HepG2 (cell line): ENCODE results near the gene DNAL4. TPM values are rescaled to one million over a fixed set of nuclear protein-coding genes. Genes with fewer than 3 reads are reported as not detected.

ENCODE experiments used
- BORCS8-MEF2B ChIP-seq: sonication (generic); formaldehyde crosslinking; IDR thresholded peaks from 2 replicates; pipeline ENCODE4 v1.8.0; 2022; ENCODE audit warnings: mild to moderate bottlenecking, missing genetic modification reagents
- ELF1 ChIP-seq: sonication (generic); formaldehyde crosslinking; IDR thresholded peaks from 2 replicates; pipeline ENCODE4 v1.4.0; 2020; ENCODE audit warnings: missing genetic modification reagents
- GTF2F1 ChIP-seq: fragments of 150-350 bp; IDR thresholded peaks from 2 replicates; pipeline ENCODE4 v1.6.1; 2014; ENCODE audit warnings: low read length
- IKZF4 ChIP-seq: sonication (generic); formaldehyde crosslinking; IDR thresholded peaks from 2 replicates; pipeline ENCODE4 v1.5.1; 2020; ENCODE audit warnings: borderline replicate concordance, mild to moderate bottlenecking, low read depth, missing genetic modification reagents; ENCODE audit errors: not compliant biosample characterization
- PAX8 ChIP-seq: sonication (generic); formaldehyde crosslinking; IDR thresholded peaks from 2 replicates; pipeline ENCODE4 v1.8.0; 2022; ENCODE audit warnings: mild to moderate bottlenecking, missing genetic modification reagents, borderline replicate concordance
- POGK ChIP-seq: sonication (generic); formaldehyde crosslinking; conservative IDR thresholded peaks from 2 replicates; pipeline ENCODE4 v1.8.0; 2022; ENCODE audit warnings: mild to moderate bottlenecking, moderate library complexity, missing genetic modification reagents
- TAF15 ChIP-seq: fragments of 200-400 bp; formaldehyde crosslinking; IDR thresholded peaks from one replicate; pipeline ENCODE4 v1.6.1; 2018; ENCODE audit warnings: mild to moderate bottlenecking, low read depth, low read length; ENCODE audit not compliant: poor library complexity, severe bottlenecking
- TFE3 ChIP-seq: IDR thresholded peaks from 2 replicates; pipeline ENCODE4 v1.6.1; 2016
- ZBTB7A ChIP-seq: sonication (generic); formaldehyde crosslinking; IDR thresholded peaks from 2 replicates; pipeline ENCODE4 v1.8.0; 2022; ENCODE audit warnings: mild to moderate bottlenecking, missing genetic modification reagents
- ZHX1 ChIP-seq: sonication (generic); formaldehyde crosslinking; IDR thresholded peaks from 2 replicates; pipeline ENCODE4 v1.8.1; 2022; ENCODE audit warnings: low read depth, mild to moderate bottlenecking, missing genetic modification reagents
- ZKSCAN8 ChIP-seq: IDR thresholded peaks from 2 replicates; pipeline ENCODE4 v1.6.1; 2016; ENCODE audit warnings: borderline replicate concordance, missing genetic modification reagents, missing compliant biosample characterization
- ZNF335 ChIP-seq: sonication (generic); formaldehyde crosslinking; IDR thresholded peaks from 2 replicates; pipeline ENCODE4 v1.4.0; 2020; ENCODE audit warnings: missing genetic modification reagents
- ZNF468 ChIP-seq: sonication (generic); formaldehyde crosslinking; IDR thresholded peaks from 2 replicates; pipeline ENCODE4 v1.8.0; 2022; ENCODE audit warnings: mild to moderate bottlenecking, moderate library complexity, missing genetic modification reagents
- ZNF609 ChIP-seq: sonication (generic); formaldehyde crosslinking; IDR thresholded peaks from 2 replicates; pipeline ENCODE4 v1.4.0; 2020; ENCODE audit warnings: mild to moderate bottlenecking, missing genetic modification reagents, borderline replicate concordance
- ZNF883 ChIP-seq: sonication (generic); formaldehyde crosslinking; IDR thresholded peaks from 2 replicates; pipeline ENCODE4 v1.5.1; 2020; ENCODE audit warnings: mild to moderate bottlenecking, missing genetic modification reagents; ENCODE audit errors: not compliant biosample characterization
- polyA plus RNA-seq, 8 experiments: library from polyadenylated mRNA; depleted of rRNA in 3 of 8; stranded (reverse) in 7 of 8; unstranded in 1 of 8; fragments of >200 nt; fragmentation: Illumina TruSeq in 4 of 8; extraction: Trizol in 4 of 8; gene quantifications; 2 replicates each; pipeline versions ENCODE4 v1.2.1 to v1.2.3, GENCODE V29; 2011 to 2016; ENCODE audit warnings: low read depth in 4 of 8, missing spikeins in 1 of 8, mixed read lengths in 1 of 8; ENCODE audit not compliant: insufficient read depth in 1 of 8
- total RNA-seq, 5 experiments: library from RNA; depleted of rRNA; stranded (reverse); fragments of >200 nt; fragmentation: Illumina TruSeq; extraction: Trizol; gene quantifications; 2 replicates each; pipeline ENCODE4 v1.2.3, GENCODE V29; 2016; ENCODE audit warnings: low read depth in 1 of 5
- TF ChIP-seq, protein P1 (sequence below): sonication (generic); formaldehyde crosslinking; IDR thresholded peaks from 2 replicates; pipeline ENCODE4 v1.4.0; 2020; ENCODE audit warnings: missing genetic modification reagents, borderline replicate concordance

Gene DNAL4
- total and polyA plus RNA-seq, 2 of the 13 experiments (the other 11 are each of a cell fraction or from before 2014, with no cell fraction given), result 8.0 to 10.7 TPM

- TF ChIP-seq ZNF609 (CRISPR knock-in tag) (no peak), ZKSCAN8 (0 out of 2 replicates have a peak, but pooled peaks have one; percentile 29), GTF2F1 (no peak), ZHX1 (CRISPR knock-in tag) (no peak), POGK (CRISPR knock-in tag) (no peak), ZNF335 (no peak), BORCS8-MEF2B (CRISPR knock-in tag) (no peak), TAF15 (no peak), ELF1 (no peak), ZBTB7A (CRISPR knock-in tag) (0 out of 2 replicates have a peak, but pooled peaks have one; percentile 15), IKZF4 (CRISPR knock-in tag) (no peak), ZNF883 (CRISPR knock-in tag) (no peak), TFE3 (CRISPR knock-in tag) (0 out of 2 replicates have a peak, but pooled peaks have one; percentile 33), ZNF468 (no peak), PAX8 (no peak)
- TF ChIP-seq, protein P1, sequence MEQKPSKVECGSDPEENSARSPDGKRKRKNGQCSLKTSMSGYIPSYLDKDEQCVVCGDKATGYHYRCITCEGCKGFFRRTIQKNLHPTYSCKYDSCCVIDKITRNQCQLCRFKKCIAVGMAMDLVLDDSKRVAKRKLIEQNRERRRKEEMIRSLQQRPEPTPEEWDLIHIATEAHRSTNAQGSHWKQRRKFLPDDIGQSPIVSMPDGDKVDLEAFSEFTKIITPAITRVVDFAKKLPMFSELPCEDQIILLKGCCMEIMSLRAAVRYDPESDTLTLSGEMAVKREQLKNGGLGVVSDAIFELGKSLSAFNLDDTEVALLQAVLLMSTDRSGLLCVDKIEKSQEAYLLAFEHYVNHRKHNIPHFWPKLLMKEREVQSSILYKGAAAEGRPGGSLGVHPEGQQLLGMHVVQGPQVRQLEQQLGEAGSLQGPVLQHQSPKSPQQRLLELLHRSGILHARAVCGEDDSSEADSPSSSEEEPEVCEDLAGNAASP (CRISPR knock-in tag), result no peak
Measured at GRCh38 chr22:38766076-38766777, 27.7 kb downstream of the DNAL4 start (continued).
